ENCODE data around the gene GSDME. TPM values are rescaled to one million over a fixed set of nuclear protein-coding genes. Genes with fewer than 3 reads are reported as not detected.

The GSDME gene
- 10 to 100 TPM; 10.2 to 30.2 (median 16.4) TPM for total RNA-seq

GRCh38 chr7:24757353-24758275 is at the start of gene GSDME:
TSS of gene GSDME (minus strand) at chr7:24757464. CDS start at chr7:24749774, 7,690 bp downstream.
- peak; percentile 54 to 65 for DNase-seq
- no peaks in the 10 kb centered on the region for H3K36me3 ChIP-seq
- no peaks in the 10 kb centered on the region for H3K27me3 ChIP-seq
- peaks cover 5 to 13% of the 10 kb centered on the region in 2 donors for H3K4me1 ChIP-seq
- peak within 1 kb of the TSS in 2 of 3 donors; percentile 64 to 70 for H3K27ac ChIP-seq
- H3K4me3 ChIP-seq (replicated peaks in 1 of 3) = peak within 1 kb of the TSS; percentile 49 to 71 (median 67)
- 20 to 28% methylated on average over 14 to 36 of the region's 81 CpGs for WGBS, 2 donors
- intact Hi-C loops (cut with DNase I) = no loop called here
- H3K9me3 ChIP-seq = no peaks in the 10 kb centered on the region
- no peak for TF ChIP-seq CTCF (IDR thresholded peaks at IDR 0.05)
- peak in 1 of 2 donors; percentile 57 for TF ChIP-seq POLR2A (IDR thresholded peaks at IDR 0.05)

GRCh38 chr7:24802300-24802699 is 45.0 kb upstream of the GSDME start:
- H3K4me3 ChIP-seq (replicated peaks in 1 of 3) = no peak overlapping the region
- no peaks in the 10 kb centered on the region for H3K4me1 ChIP-seq
- peaks cover 4 to 6% of the 10 kb centered on the region in 2 donors for H3K36me3 ChIP-seq
- 94 to 96% methylated on average over 5 of the region's 5 CpGs for WGBS, 2 donors
- no peaks in the 10 kb centered on the region for H3K9me3 ChIP-seq
- no peak overlapping the region for H3K27ac ChIP-seq
- TF ChIP-seq POLR2A (IDR thresholded peaks at IDR 0.05) = no peak
- TF ChIP-seq CTCF (IDR thresholded peaks at IDR 0.05) = no peak
- intact Hi-C loops (cut with DNase I) = no loop called here
- no peaks in the 10 kb centered on the region for H3K27me3 ChIP-seq
- DNase-seq = no peak

- no peaks in the 10 kb centered on the region for H3K9me3 ChIP-seq
- no peak for DNase-seq
- H3K4me3 ChIP-seq (replicated peaks in 1 of 3) = no peak overlapping the region
- intact Hi-C loops (cut with DNase I) = no loop called here
- no peak overlapping the region for H3K27ac ChIP-seq
- no peak for TF ChIP-seq CTCF (IDR thresholded peaks at IDR 0.05)
- no peak for TF ChIP-seq POLR2A (IDR thresholded peaks at IDR 0.05)
- WGBS, 2 donors = 98 to 99% methylated on average over 2 of the region's 2 CpGs
- no peaks in the 10 kb centered on the region for H3K27me3 ChIP-seq
- peaks cover 4 to 6% of the 10 kb centered on the region in 2 donors for H3K36me3 ChIP-seq
- H3K4me1 ChIP-seq = no peaks in the 10 kb centered on the region
Observed at GRCh38 chr7:24801883-24802282, 44.6 kb upstream of the GSDME start.

GRCh38 chr7:24800667-24801066 is 43.4 kb upstream of the GSDME start:
- DNase-seq = no peak
- no peaks in the 10 kb centered on the region for H3K27me3 ChIP-seq
- TF ChIP-seq CTCF (IDR thresholded peaks at IDR 0.05) = no peak
- H3K4me1 ChIP-seq = no peaks in the 10 kb centered on the region
- H3K4me3 ChIP-seq (replicated peaks in 1 of 3) = no peak overlapping the region
- no peak overlapping the region for H3K27ac ChIP-seq
- WGBS, 2 donors = 93 to 94% methylated on average over 9 of the region's 9 CpGs
- intact Hi-C loops (cut with DNase I) = no loop called here
- H3K36me3 ChIP-seq = peaks cover 4 to 6% of the 10 kb centered on the region in 2 donors
- H3K9me3 ChIP-seq = no peaks in the 10 kb centered on the region

GRCh38 chr7:24800073-24800472 is 42.8 kb upstream of the GSDME start:
- intact Hi-C loops (cut with DNase I) = no loop called here
- Histone ChIP-seq H3K9me3 (no peaks in the 10 kb centered on the region), H3K36me3 (peaks cover 4 to 6% of the 10 kb centered on the region in 2 donors), H3K4me1 (no peaks in the 10 kb centered on the region), H3K4me3 (replicated peaks in 1 of 3) (no peak overlapping the region), H3K27me3 (no peaks in the 10 kb centered on the region), H3K27ac (no peak overlapping the region)
- no peak for TF ChIP-seq POLR2A (IDR thresholded peaks at IDR 0.05)
- no peak for TF ChIP-seq CTCF (IDR thresholded peaks at IDR 0.05)
- DNase-seq = no peak
- 83 to 88% methylated on average over 6 of the region's 6 CpGs for WGBS, 2 donors
